Heart right ventricle (tissue), 16 donors: ENCODE data around the gene MUSK. TPM values are rescaled to one million over a fixed set of nuclear protein-coding genes. Genes with fewer than 3 reads are reported as not detected.
"Not testable (repeated sequence)": the region's sequence is repeated elsewhere in the genome, so short reads cannot be mapped to it uniquely, and the experiment has no call there.

ENCODE experiments used
- ATAC-seq, 8 donors: fragments of 200-7000 bp; cut with Tn5 transposase; one replicate each; pipeline ENCODE4 v1.9.1; 2020; ENCODE audit warnings: mild to moderate bottlenecking in 8 of 8, moderate library complexity in 8 of 8, moderate number of reproducible peaks in 1 of 8
- DNase-seq, 2 donors: peaks; one replicate each; pipeline ENCODE4 v3.0.0-alpha.2; 2020
- H3K27ac ChIP-seq, 10 donors: fragments of 200-600 bp; sonication (generic) in 2 of 10; one replicate each; pipeline versions ENCODE4 v1.5.0 to v1.8.0; 2020 to 2022; ENCODE audit warnings: mild to moderate bottlenecking in 3 of 10
- H3K27me3 ChIP-seq, 7 donors: fragments of 200-600 bp; one replicate each; pipeline ENCODE4 v1.8.0; 2021 to 2022; ENCODE audit warnings: mild to moderate bottlenecking in 2 of 7
- H3K36me3 ChIP-seq, 9 donors: fragments of 200-600 bp; sonication (generic) in 1 of 9; one replicate each; pipeline versions ENCODE4 v1.5.0 to v1.8.0; 2020 to 2022; ENCODE audit warnings: mild to moderate bottlenecking in 2 of 9
- H3K4me1 ChIP-seq, 9 donors: fragments of 200-600 bp; sonication (generic) in 1 of 9; one replicate each; pipeline versions ENCODE4 v1.5.0 to v1.8.0; 2020 to 2022; ENCODE audit warnings: mild to moderate bottlenecking in 4 of 9
- H3K4me3 ChIP-seq, 10 donors: fragments of 200-600 bp; sonication (generic) in 2 of 10; one replicate each; pipeline versions ENCODE4 v1.5.0 to v1.8.0; 2020 to 2022; ENCODE audit warnings: mild to moderate bottlenecking in 7 of 10, moderate library complexity in 2 of 10
- H3K9me3 ChIP-seq, 11 donors: fragments of 200-600 bp in 10 of 11; sonication (generic) in 2 of 11; one replicate each; pipeline versions ENCODE4 v1.5.0 to v1.8.0; 2013 to 2022; ENCODE audit warnings: mild to moderate bottlenecking in 2 of 11, control low read depth in 1 of 11, moderate library complexity in 1 of 11
- WGBS, 2 donors: extraction: QIAGEN DNeasy Blood & Tissue Kit; methylation state at CpG; one replicate each; pipeline ENCODE4 v1.1.7; 2013; ENCODE audit warnings: inconsistent platforms in 1 of 2; 5-methylcytosine and 5-hydroxymethylcytosine counted together
- intact Hi-C, 10 donors: fragments of 100-400 bp; cut with DNase I; formaldehyde crosslinking; loops; one replicate each; pipeline versions ENCODE4 v1.11.1 to v1.14.2; 2022
- polyA plus RNA-seq, 2 donors: library from polyadenylated mRNA; stranded (reverse); fragments of 200-250 nt; gene quantifications; one replicate each; pipeline ENCODE4 v1.2.3, GENCODE V29; 2013
- total RNA-seq, 10 donors: library from RNA; stranded (reverse); fragmentation: NEBNext Ultra II Directional in 3 of 10; extraction: Animal tissue kit (Norgen Biotek cat#: 25700) in 3 of 10; gene quantifications; one replicate each; pipeline versions ENCODE4 v1.2.1 to v1.2.4, GENCODE V29; 2021 to 2023
- TF ChIP-seq, protein P1 (sequence below), 9 donors: fragments of 200-600 bp; sonication (generic) in 2 of 9; IDR thresholded peaks; one replicate each; pipeline versions ENCODE4 v1.5.0 to v1.8.0; 2021 to 2022; ENCODE audit warnings: antibody characterized with exemption in 9 of 9, mild to moderate bottlenecking in 5 of 9, moderate library complexity in 1 of 9
- donor health status: Arrhythmogenic right ventricular cardiomyopathy.
- donor health status: ischemic (EF 13 %, LVEDD 7.1; RV severe dilation, severe dysfunction).
- donor health status: healthy with polysubstance abuse.
- donor health status: DM: no; HTN: yes; CAD: no.
- donor health status: DM: no; HTN: no; CAD: no.
- donor health status: ischemic (EF 25% LVEDD 6.9; RV normal size, moderate dysfunction).
- donor health status: ischemic (EF 25% LVEDD 5.7; RV mildly dilated, moderate dysfunction).
- donor health status: healthy.
- donor health status: DM: yes; HTN: yes; CAD: no.
- donor health status: Ischemic cardiomyopathy.
- donor health status: ischemic (EF 35%, LVEDD 5.7; RV mildly dilated, moderate dysfunction).
- donor health status: nonischemic (EF 11% LVEDD 7.7; RV severe dilation, severe dysfunction).
- donor health status: DM: yes; HTN: yes; CAD: no.
- donor health status: PGD.
- donor health status: ischemic (EF 29% LVEDD 5.4; RV normal size, mild dysfunction).
- donor health status: nonischemic (EF 23%, LVEDD 6.1; RV moderate dilation, normal function).

The MUSK gene
- total and polyA plus RNA-seq, 12 donors: 0.04 to 2.2 (median 1.2) TPM

DNA sequence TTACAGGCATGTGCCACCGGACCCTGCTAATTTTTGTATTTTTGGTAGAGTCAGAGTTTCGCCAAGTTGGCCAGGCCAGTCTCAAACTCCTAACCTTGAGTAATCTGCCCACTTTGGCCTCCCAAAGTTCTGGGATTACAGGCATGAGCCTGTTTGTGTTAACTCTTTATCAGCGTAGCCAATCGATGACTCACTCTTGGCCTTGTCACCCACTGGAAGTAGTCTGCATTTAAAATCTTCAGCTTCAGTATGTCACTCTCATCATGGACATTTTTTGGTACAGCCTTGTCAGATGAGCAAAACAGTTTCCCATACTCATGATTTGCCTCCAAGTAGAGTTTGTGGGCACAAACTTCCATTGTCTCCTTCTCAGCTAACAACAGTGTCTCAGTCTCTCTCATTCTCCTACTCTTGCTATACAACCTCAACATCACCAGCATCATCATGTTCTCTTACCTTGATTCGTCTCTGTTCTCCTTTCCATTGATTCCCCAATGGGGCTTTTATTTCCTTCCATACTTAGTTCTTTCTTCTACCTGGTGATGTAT lies 22.5 kb downstream of the MUSK start:
- H3K36me3 ChIP-seq: no peaks in the 10 kb centered on the region
- H3K27ac ChIP-seq: no peak overlapping the region
- 92 to 95% methylated on average over 5 of the region's 5 CpGs for WGBS, 2 donors
- intact Hi-C loops: no loop called here
- ATAC-seq (no peak), DNase-seq (no peak)
- H3K4me3 ChIP-seq: no peak overlapping the region
- no peaks in the 10 kb centered on the region for H3K27me3 ChIP-seq
- H3K9me3 ChIP-seq: no peaks in the 10 kb centered on the region
- no peaks in the 10 kb centered on the region for H3K4me1 ChIP-seq
- TF ChIP-seq, protein P1, sequence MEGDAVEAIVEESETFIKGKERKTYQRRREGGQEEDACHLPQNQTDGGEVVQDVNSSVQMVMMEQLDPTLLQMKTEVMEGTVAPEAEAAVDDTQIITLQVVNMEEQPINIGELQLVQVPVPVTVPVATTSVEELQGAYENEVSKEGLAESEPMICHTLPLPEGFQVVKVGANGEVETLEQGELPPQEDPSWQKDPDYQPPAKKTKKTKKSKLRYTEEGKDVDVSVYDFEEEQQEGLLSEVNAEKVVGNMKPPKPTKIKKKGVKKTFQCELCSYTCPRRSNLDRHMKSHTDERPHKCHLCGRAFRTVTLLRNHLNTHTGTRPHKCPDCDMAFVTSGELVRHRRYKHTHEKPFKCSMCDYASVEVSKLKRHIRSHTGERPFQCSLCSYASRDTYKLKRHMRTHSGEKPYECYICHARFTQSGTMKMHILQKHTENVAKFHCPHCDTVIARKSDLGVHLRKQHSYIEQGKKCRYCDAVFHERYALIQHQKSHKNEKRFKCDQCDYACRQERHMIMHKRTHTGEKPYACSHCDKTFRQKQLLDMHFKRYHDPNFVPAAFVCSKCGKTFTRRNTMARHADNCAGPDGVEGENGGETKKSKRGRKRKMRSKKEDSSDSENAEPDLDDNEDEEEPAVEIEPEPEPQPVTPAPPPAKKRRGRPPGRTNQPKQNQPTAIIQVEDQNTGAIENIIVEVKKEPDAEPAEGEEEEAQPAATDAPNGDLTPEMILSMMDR (IDR thresholded peaks at IDR 0.05): no peak

DNA sequence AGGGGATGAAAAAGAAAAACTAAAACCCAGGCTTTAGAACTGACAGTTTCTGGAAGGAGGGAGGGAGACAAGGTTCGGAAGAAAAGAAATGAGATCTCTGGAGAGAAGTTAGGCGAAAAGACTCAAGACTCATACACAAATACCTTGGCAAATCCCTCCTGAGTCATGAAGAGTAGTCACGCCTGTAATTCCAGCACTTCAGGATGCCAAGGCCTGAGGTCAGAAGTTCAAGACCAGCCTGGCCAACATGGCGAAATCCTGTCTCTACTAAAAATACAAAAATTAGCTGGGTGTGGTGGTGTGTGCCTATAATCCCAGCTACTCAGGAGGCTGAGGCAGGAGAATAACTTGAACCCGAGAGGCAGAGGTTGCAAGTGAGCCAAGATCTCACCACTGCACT lies 27.3 kb downstream of the MUSK start:
- DNase-seq, H3K4me3 ChIP-seq: not testable (repeated sequence)
- WGBS, 2 donors: 87 to 90% methylated on average over 5 of the region's 5 CpGs

DNA sequence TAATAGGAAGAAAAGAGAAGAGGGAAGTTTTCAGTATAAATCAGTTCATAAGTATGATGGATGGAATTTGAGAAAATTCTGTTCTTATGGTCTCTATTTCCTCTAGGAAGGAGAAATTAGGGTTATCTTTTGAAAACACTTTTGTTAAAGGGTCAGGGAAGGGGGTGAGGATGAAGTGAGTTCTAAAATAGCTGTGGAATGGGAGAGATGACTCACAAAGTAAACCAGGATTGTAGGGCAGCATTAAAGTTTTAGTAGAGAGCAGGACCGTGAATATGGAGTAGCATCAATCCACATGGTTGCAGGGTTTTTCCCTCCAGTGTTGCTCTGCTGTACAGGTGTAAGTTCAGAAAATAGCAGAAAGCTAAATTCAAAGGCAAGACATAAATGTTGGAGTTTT lies 32.4 kb downstream of the MUSK start:
- Histone ChIP-seq H3K27me3 (no peaks in the 10 kb centered on the region), H3K4me1 (no peaks in the 10 kb centered on the region), H3K4me3 (no peak overlapping the region), H3K27ac (no peak overlapping the region), H3K9me3 (no peaks in the 10 kb centered on the region), H3K36me3 (peaks cover 0 to 5% (median 0%) of the 10 kb centered on the region in 9 donors)
- WGBS, 2 donors: 68 to 71% methylated on average over 1 of the region's 1 CpG
- intact Hi-C loops: no loop called here
- no peak for DNase-seq
- no peak for ATAC-seq
- TF ChIP-seq, protein P1 (IDR thresholded peaks at IDR 0.05): no peak

More for the DNA sequence above, 27.3 kb downstream of the MUSK start:
- H3K27me3 ChIP-seq, intact Hi-C loops, H3K9me3 ChIP-seq, H3K27ac ChIP-seq, H3K4me1 ChIP-seq, H3K36me3 ChIP-seq, ATAC-seq: not testable (repeated sequence)

GRCh38 chr9:110703669-110704068 lies 35.1 kb downstream of the MUSK start:
- TF ChIP-seq, protein P1 (IDR thresholded peaks at IDR 0.05): no peak
- no peaks in the 10 kb centered on the region for H3K9me3 ChIP-seq
- DNase-seq: no peak
- intact Hi-C loops: no loop called here
- peaks cover 0 to 5% (median 0%) of the 10 kb centered on the region in 9 donors for H3K36me3 ChIP-seq
- ATAC-seq: no peak
- H3K27me3 ChIP-seq: no peaks in the 10 kb centered on the region
- H3K27ac ChIP-seq: no peak overlapping the region
- H3K4me1 ChIP-seq: no peaks in the 10 kb centered on the region
- WGBS, 2 donors: 96 to 98% methylated on average over 2 of the region's 2 CpGs
- no peak overlapping the region for H3K4me3 ChIP-seq

GRCh38 chr9:110707419-110707818 lies 38.8 kb downstream of the MUSK start:
- H3K27me3 ChIP-seq: no peaks in the 10 kb centered on the region
- H3K4me3 ChIP-seq: no peak overlapping the region
- no peaks in the 10 kb centered on the region for H3K36me3 ChIP-seq
- no peak for ATAC-seq
- TF ChIP-seq, protein P1 (IDR thresholded peaks at IDR 0.05): no peak
- DNase-seq: no peak
- intact Hi-C loops: no loop called here
- H3K9me3 ChIP-seq: no peaks in the 10 kb centered on the region
- no peaks in the 10 kb centered on the region for H3K4me1 ChIP-seq
- H3K27ac ChIP-seq: no peak overlapping the region
